ENCODE data around the gene CISD3. TPM values are rescaled to one million over a fixed set of nuclear protein-coding genes. Genes with fewer than 3 reads are reported as not detected.

The CISD3 gene
- total and polyA plus RNA-seq, 10 donors = 4.9 to 27.5 (median 14.7) TPM

- Histone ChIP-seq H3K27me3 (replicated peaks in 1 of 7) (peaks cover 0 to 53% (median 41%) of the 10 kb centered on the region in 7 donors), H3K27ac (peak overlapping the region; percentile 61 to 96 (median 92)), H3K4me1 (peaks cover 55 to 93% (median 82%) of the 10 kb centered on the region in 6 donors), H3K36me3 (peaks cover 0 to 30% (median 20%) of the 10 kb centered on the region in 6 donors), H3K9me3 (no peaks in the 10 kb centered on the region), H3K4me3 (peak overlapping the region in 7 of 8 donors; percentile 69 to 96 (median 90))
- DNase-seq = no peak
- TF ChIP-seq CTCF (IDR thresholded peaks at IDR 0.05 in 8 of 11, conservative IDR thresholded peaks at IDR 0.05 in 3 of 11) (no peak), POLR2AphosphoS5 (IDR thresholded peaks at IDR 0.05) (no peak), POLR2A (IDR thresholded peaks at IDR 0.05) (no peak)
- WGBS, 5 donors = 2 to 5% (median 3%) methylated on average over 10 of the region's 10 CpGs
- intact Hi-C loops (cut with DNase I; ENCODE audit: low total_unique reads) = no loop called here
Measured at GRCh38 chr17:38751144-38751807, 21.1 kb downstream of the CISD3 start.

- H3K27me3 ChIP-seq (replicated peaks in 1 of 7) = peaks cover 0 to 48% (median 41%) of the 10 kb centered on the region in 7 donors
- H3K27ac ChIP-seq = peak overlapping the region; percentile 61 to 96 (median 92)
- H3K9me3 ChIP-seq = no peaks in the 10 kb centered on the region
- DNase-seq = peak; percentile 94
- peaks cover 50 to 91% (median 78%) of the 10 kb centered on the region in 6 donors for H3K4me1 ChIP-seq
- H3K36me3 ChIP-seq = peaks cover 0 to 36% (median 26%) of the 10 kb centered on the region in 6 donors
- TF ChIP-seq POLR2A (IDR thresholded peaks at IDR 0.05) (no peak), POLR2AphosphoS5 (IDR thresholded peaks at IDR 0.05) (peak in 2 of 3 donors; percentile 38 to 56)
- intact Hi-C loops (cut with DNase I; ENCODE audit: low total_unique reads) = no loop called here
- H3K4me3 ChIP-seq = peak overlapping the region; percentile 69 to 96 (median 88)
- 0 to 1% (median 1%) methylated on average over 44 of the region's 44 CpGs for WGBS, 5 donors
Measured at GRCh38 chr17:38751808-38752307, 21.7 kb downstream of the CISD3 start.

- Histone ChIP-seq H3K27ac (peak within 1 kb of the TSS; percentile 67 to 96 (median 92)), H3K4me3 (peak within 1 kb of the TSS; percentile 69 to 96 (median 88)), H3K4me1 (peaks cover 43 to 90% (median 71%) of the 10 kb centered on the region in 6 donors), H3K36me3 (peaks cover 3 to 42% (median 32%) of the 10 kb centered on the region in 6 donors), H3K9me3 (no peaks in the 10 kb centered on the region), H3K27me3 (replicated peaks in 1 of 7) (peaks cover 0 to 41% (median 35%) of the 10 kb centered on the region in 7 donors)
- peak; percentile 99 for DNase-seq
- no peak for TF ChIP-seq POLR2A (IDR thresholded peaks at IDR 0.05)
- peak in 2 of 11 experiments; percentile 24 to 30 for TF ChIP-seq CTCF (IDR thresholded peaks at IDR 0.05 in 8 of 11, conservative IDR thresholded peaks at IDR 0.05 in 3 of 11)
- TF ChIP-seq POLR2AphosphoS5 (IDR thresholded peaks at IDR 0.05) = peak; percentile 92 to 94 (median 93)
- intact Hi-C loops (cut with DNase I; ENCODE audit: low total_unique reads) = no loop called here
- 0 to 1% (median 0%) methylated on average over 40 to 44 of the region's 44 CpGs for WGBS, 5 donors
Measured at GRCh38 chr17:38752308-38753070, 22.3 kb downstream of the CISD3 start, which contains the start of gene PSMB3. PSMB3 (plus strand) TSS chr17:38752741; CDS start chr17:38752827, 86 bp downstream.

- Histone ChIP-seq H3K4me1 (peaks cover 40 to 90% (median 65%) of the 10 kb centered on the region in 6 donors), H3K4me3 (peak overlapping the region; percentile 69 to 96 (median 88)), H3K36me3 (peaks cover 3 to 48% (median 38%) of the 10 kb centered on the region in 6 donors), H3K27ac (peak overlapping the region; percentile 67 to 96 (median 92)), H3K9me3 (no peaks in the 10 kb centered on the region), H3K27me3 (replicated peaks in 1 of 7) (peaks cover 0 to 35% (median 29%) of the 10 kb centered on the region in 7 donors)
- TF ChIP-seq POLR2A (IDR thresholded peaks at IDR 0.05) = no peak
- no peak for TF ChIP-seq POLR2AphosphoS5 (IDR thresholded peaks at IDR 0.05)
- TF ChIP-seq CTCF (IDR thresholded peaks at IDR 0.05 in 8 of 11, conservative IDR thresholded peaks at IDR 0.05 in 3 of 11) = no peak
- intact Hi-C loops (cut with DNase I; ENCODE audit: low total_unique reads) = no loop called here
- 9 to 17% (median 10%) methylated on average over 15 to 22 of the region's 22 CpGs for WGBS, 5 donors
- peak; percentile 89 for DNase-seq
Measured at GRCh38 chr17:38753071-38753506, 22.9 kb downstream of the CISD3 start.

Data from spleen (tissue), 11 donors.